C4-2B (cell line): ENCODE results near the gene HERC2.

Experiments used
- H3K27ac ChIP-seq: fragments of 450-650 bp; 2 replicates; pipeline ENCODE4 v1.5.1; 2017
- CTCF ChIP-seq: fragments of 450-650 bp; conservative IDR thresholded peaks from 2 replicates; pipeline ENCODE4 v1.5.1; 2017; ENCODE audit warnings: mild to moderate bottlenecking
- ZFX ChIP-seq: fragments of 450-650 bp; IDR thresholded peaks from 2 replicates; pipeline ENCODE4 v1.6.1; 2017

Gene HERC2

GRCh38 chr15:28286031-28286430, 35.9 kb downstream of the HERC2 start:
- TF ChIP-seq ZFX = no peak
- H3K27ac ChIP-seq = no peak overlapping the region

- H3K27ac ChIP-seq = no peak overlapping the region
- TF ChIP-seq ZFX (no peak), CTCF (no peak)
Observed at GRCh38 chr15:28281876-28282275, 40.1 kb downstream of the HERC2 start.

- H3K27ac ChIP-seq = no peak overlapping the region
- TF ChIP-seq CTCF = no peak
- no peak for TF ChIP-seq ZFX
Observed at GRCh38 chr15:28274635-28275034, 47.3 kb downstream of the HERC2 start.

GRCh38 chr15:28273873-28274610, 47.9 kb downstream of the HERC2 start:
- TF ChIP-seq CTCF (no peak), ZFX (no peak)
- no peak overlapping the region for H3K27ac ChIP-seq

- TF ChIP-seq CTCF = no peak
- no peak for TF ChIP-seq ZFX
- H3K27ac ChIP-seq = no peak overlapping the region
Observed at GRCh38 chr15:28273468-28273867, 48.5 kb downstream of the HERC2 start.

- no peak for TF ChIP-seq ZFX
- no peak for TF ChIP-seq CTCF
- H3K27ac ChIP-seq = no peak overlapping the region
Observed at GRCh38 chr15:28272587-28272986, 49.4 kb downstream of the HERC2 start.

GRCh38 chr15:28271697-28272260, 50.2 kb downstream of the HERC2 start:
- TF ChIP-seq CTCF (no peak), ZFX (no peak)
- no peak overlapping the region for H3K27ac ChIP-seq

GRCh38 chr15:28269097-28269496, 52.9 kb downstream of the HERC2 start:
- H3K27ac ChIP-seq = peak overlapping the region; percentile 34; the same call in 1 of the 2 replicates
- TF ChIP-seq CTCF (no peak), ZFX (no peak)
